ENCODE data around the gene KCNAB1. TPM values are rescaled to one million over a fixed set of nuclear protein-coding genes. Genes with fewer than 3 reads are reported as not detected.

Gene KCNAB1
- total and polyA plus RNA-seq, 2 of the 8 experiments (the other 6 are each of a cell fraction or from before 2014, with no cell fraction given), result 0.51 to 2.3 TPM

DNA sequence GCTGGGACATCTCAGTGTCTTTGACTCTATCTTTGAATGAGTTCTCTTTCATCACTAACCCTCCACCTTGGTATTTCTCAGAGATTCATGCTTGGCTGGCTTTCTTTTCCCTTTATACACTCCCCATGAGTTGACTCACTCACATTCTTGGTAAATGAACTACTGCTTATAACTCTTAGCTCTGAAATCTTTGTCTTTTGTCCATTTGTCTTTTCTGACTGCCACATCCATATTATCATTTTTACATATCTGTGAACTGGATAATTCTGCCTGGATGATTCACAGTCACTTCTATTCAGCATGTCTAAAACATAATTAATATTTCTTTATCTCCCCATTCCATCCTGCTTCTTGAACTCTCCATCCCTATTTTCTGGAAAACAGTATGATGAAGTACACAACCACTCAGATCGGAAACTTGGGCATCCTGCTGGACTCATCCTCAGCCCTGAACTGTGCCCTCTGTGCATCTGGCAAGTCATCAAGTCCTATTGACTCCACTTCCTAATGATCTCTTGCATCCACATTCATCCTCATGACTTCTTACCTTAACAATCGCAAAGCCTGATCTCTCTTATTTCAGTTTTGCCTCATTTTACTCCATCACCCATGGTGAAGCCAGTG is 66.9 kb downstream of the KCNAB1 start:
- Histone ChIP-seq H2BK12ac (ENCODE audit: low read depth, low read length) (no peak overlapping the region), H3K4ac (replicated peaks; ENCODE audit: insufficient read length, low read depth, low read length) (no peak overlapping the region), H3K18ac (ENCODE audit: extremely low read depth, low read length) (no peak overlapping the region), H2AK5ac (ENCODE audit: low read depth, low read length) (no peak overlapping the region), H3K9ac (replicated peaks in 1 of 4; ENCODE audit: extremely low read depth in 1 of 4, low read depth in 3 of 4, low read length in 3 of 4) (no peak overlapping the region), H3K79me1 (ENCODE audit: low read depth, low read length) (no peaks in the 10 kb centered on the region), H2BK20ac (ENCODE audit: low read length) (no peak overlapping the region), H3K14ac (ENCODE audit: insufficient read length) (no peak overlapping the region), H4K91ac (replicated peaks; ENCODE audit: insufficient read length, low read length) (no peak overlapping the region), H4K20me1 (replicated peaks in 1 of 2; ENCODE audit: control insufficient read depth in 1 of 2, insufficient read depth in 2 of 2, low read length in 2 of 2) (no peaks in the 10 kb centered on the region), H3K4me1 (replicated peaks in 1 of 4; ENCODE audit: control insufficient read depth in 3 of 4, insufficient read depth in 4 of 4, low read length in 3 of 4) (no peaks in the 10 kb centered on the region), H3K27me3 (replicated peaks in 1 of 4; ENCODE audit: control insufficient read depth in 3 of 4, extremely low read depth in 1 of 4, insufficient read depth in 3 of 4, low read length in 3 of 4) (no peaks in the 10 kb centered on the region), H3K27ac (ENCODE audit: low read depth, low read length) (no peak overlapping the region), H4K8ac (ENCODE audit: extremely low read depth, insufficient read depth, low read length) (no peak overlapping the region), H3K4me2 (ENCODE audit: insufficient read depth in 1 of 2, low read depth in 2 of 2, low read length in 2 of 2) (no peak overlapping the region), H3K23ac (ENCODE audit: insufficient read length) (no peak overlapping the region), H3K23me2 (ENCODE audit: low read depth, low read length) (no peaks in the 10 kb centered on the region), H2AFZ (ENCODE audit: low read length) (no peak overlapping the region), H4K5ac (ENCODE audit: insufficient read length, low read depth, low read length) (no peak overlapping the region), H3K9me3 (ENCODE audit: insufficient read depth in 2 of 2, low read depth in 1 of 2, low read length in 1 of 2) (no peaks in the 10 kb centered on the region), H2BK120ac (replicated peaks; ENCODE audit: low read depth, low read length) (no peak overlapping the region), H3K56ac (replicated peaks; ENCODE audit: insufficient read length, low read depth, low read length) (no peak overlapping the region), H2BK5ac (ENCODE audit: low read depth, low read length) (no peak overlapping the region), H3K36me3 (ENCODE audit: control insufficient read depth in 2 of 4, insufficient read depth in 4 of 4, low read length in 3 of 4) (no peaks in the 10 kb centered on the region), H3K79me2 (ENCODE audit: control insufficient read depth in 1 of 2, insufficient read depth in 2 of 2, low read length in 2 of 2) (no peaks in the 10 kb centered on the region), H2BK15ac (ENCODE audit: low read length) (no peak overlapping the region), H3K4me3 (ENCODE audit: extremely low read depth in 1 of 4, insufficient read depth in 2 of 4, low read depth in 3 of 4, low read length in 4 of 4) (no peak overlapping the region)
- DNase-seq (ENCODE audit: low read depth in 1 of 2, low spot score in 2 of 2) (no peak), FAIRE-seq (no peak)
- POLR2A ChIA-PET (ENCODE audit: partially characterized antibody), result no interaction called here
- CTCF ChIA-PET (ENCODE audit: partially characterized antibody), result interaction anchor here (0.6 to 1.2 kb wide), 4 partner anchors 12 to 61 kb away, joined by 3 to 4 read pairs (median 3); no protein-coding TSS in a partner anchor
- WGBS, 2 experiments (ENCODE audit: extremely low coverage in 1 of 2, insufficient coverage in 1 of 2, insufficient read length in 1 of 2, insufficient replicate concordance in 2 of 2, low coverage in 1 of 2, low lambda C conversion rate in 2 of 2, missing lambda C conversion rate in 1 of 2), result 86% methylated on average over 2 of the region's 2 CpGs; no CpG with 5 or more reads in 1 of the 2 experiments
- TF ChIP-seq ATF3 (IDR thresholded peaks at IDR 0.05; ENCODE audit: insufficient read depth, low read depth, low read length), result no peak
- no peak for TF ChIP-seq KDM1A (IDR thresholded peaks at IDR 0.05; ENCODE audit: borderline replicate concordance, low read length)
- no peak for TF ChIP-seq POLR2A (IDR thresholded peaks at IDR 0.05; ENCODE audit: control extremely low read depth in 1 of 2, low read depth in 2 of 2, low read length in 2 of 2)

Data from H1 (cell line).